GM20431 (cell line): ENCODE results near the gene GSS.

Experiments
- in situ Hi-C: fragments of 300-500 bp; cut with MseI, MboI; formaldehyde crosslinking; loops from one replicate; pipeline ENCODE4 v1.15.0; 2020; ENCODE audit warnings: low sequenced_read_pairs; ENCODE audit not compliant: unreplicated experiment

The GSS gene

GRCh38 chr20:34955231-34956040 is at the start of gene GSS, which contains the start of gene MYH7B:
Gene GSS (minus strand): TSS chr20:34955806. CDS start chr20:34951852, 3,954 bp downstream.
Gene MYH7B (plus strand): TSS chr20:34955868. CDS start chr20:34978006, 22,138 bp downstream.
- in situ Hi-C loops = no loop called here

- in situ Hi-C loops = no loop called here
Observed at GRCh38 chr20:35004749-35005462, 49.3 kb upstream of the GSS start.

- in situ Hi-C loops = no loop called here
Observed at GRCh38 chr20:35004051-35004725, 48.6 kb upstream of the GSS start.

GRCh38 chr20:35003211-35004031 is 47.8 kb upstream of the GSS start:
- in situ Hi-C loops = no loop called here

GRCh38 chr20:35002426-35003210 is 47.0 kb upstream of the GSS start:
- in situ Hi-C loops = no loop called here

GRCh38 chr20:35001596-35002362 is 46.2 kb upstream of the GSS start:
- in situ Hi-C loops = no loop called here

GRCh38 chr20:35000922-35001595 is 45.5 kb upstream of the GSS start:
- in situ Hi-C loops = no loop called here

GRCh38 chr20:35000311-35000921 is 44.8 kb upstream of the GSS start:
- in situ Hi-C loops = no loop called here

GRCh38 chr20:34999782-35000181 is 44.2 kb upstream of the GSS start:
- in situ Hi-C loops = no loop called here

GRCh38 chr20:34999021-34999451 is 43.4 kb upstream of the GSS start:
- in situ Hi-C loops = no loop called here

- in situ Hi-C loops = no loop called here
Observed at GRCh38 chr20:34998331-34998950, 42.8 kb upstream of the GSS start.

GRCh38 chr20:34997774-34998173 is 42.2 kb upstream of the GSS start:
- in situ Hi-C loops = no loop called here

GRCh38 chr20:34997131-34997561 is 41.5 kb upstream of the GSS start:
- in situ Hi-C loops = no loop called here

- in situ Hi-C loops = no loop called here
Observed at GRCh38 chr20:34996243-34997028, 40.8 kb upstream of the GSS start.

GRCh38 chr20:34995696-34996095 is 40.1 kb upstream of the GSS start:
- in situ Hi-C loops = no loop called here

GRCh38 chr20:34995192-34995591 is 39.6 kb upstream of the GSS start:
- in situ Hi-C loops = no loop called here
